ENCODE data around the gene DEPP1. TPM values are rescaled to one million over a fixed set of nuclear protein-coding genes. Genes with fewer than 3 reads are reported as not detected.

DEPP1 gene
- total RNA-seq, 1 donor from 2014 or later: 62.7 TPM

DNA sequence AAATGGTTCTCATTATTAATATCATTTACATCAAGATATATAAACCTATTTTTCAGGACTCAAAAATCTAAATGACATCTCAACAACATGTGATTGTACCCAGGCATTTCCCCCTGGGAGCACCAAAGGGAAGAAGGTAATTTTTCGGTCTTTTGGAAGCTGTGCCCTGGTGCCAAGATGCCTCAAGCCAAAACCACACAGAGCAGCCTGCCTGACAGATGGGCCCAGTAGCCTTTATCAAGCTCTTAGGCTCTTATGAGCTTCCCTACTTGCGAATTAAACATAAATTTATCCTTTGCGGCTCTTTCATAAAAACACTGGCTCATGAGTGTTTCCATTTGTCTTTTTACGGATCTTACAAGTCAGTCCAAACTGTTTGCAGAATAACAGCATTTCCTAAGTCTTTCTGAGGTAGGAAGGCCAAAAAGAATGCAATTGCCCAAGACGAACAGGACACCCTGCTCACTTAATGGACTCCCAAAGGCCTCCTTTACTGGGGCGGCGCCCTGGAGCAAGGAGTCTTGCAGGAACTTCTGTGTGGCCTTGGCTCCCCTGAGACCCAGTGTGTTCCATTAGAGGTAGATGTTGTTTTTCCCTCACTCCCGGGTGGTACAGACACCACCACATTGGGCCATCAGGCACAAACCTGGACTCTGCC lies 23.1 kb downstream of the DEPP1 start:
- DNase-seq (ENCODE audit: low spot score): peak; percentile 37

DNA sequence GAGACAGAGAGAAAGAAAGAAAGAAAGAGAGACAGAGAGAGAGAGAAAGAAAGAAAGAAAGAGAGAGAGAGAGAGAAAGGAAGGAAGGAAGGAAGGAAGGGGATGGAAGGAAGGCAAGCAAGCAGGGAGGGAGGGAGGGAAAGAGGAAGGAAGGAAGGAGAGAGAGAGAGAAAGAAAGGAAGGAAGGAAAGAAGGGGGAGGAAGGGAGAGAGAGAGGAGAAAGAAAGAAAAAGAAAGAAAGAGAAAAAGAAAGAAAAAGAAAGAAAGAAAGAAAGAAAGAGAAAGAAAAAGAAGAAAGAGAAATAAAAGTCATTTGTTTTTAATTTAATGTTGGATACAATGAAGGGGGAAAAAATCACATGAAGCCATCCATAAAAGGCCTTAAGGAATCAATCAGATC lies 23.6 kb downstream of the DEPP1 start:
- no peak for DNase-seq (ENCODE audit: low spot score)

DNA sequence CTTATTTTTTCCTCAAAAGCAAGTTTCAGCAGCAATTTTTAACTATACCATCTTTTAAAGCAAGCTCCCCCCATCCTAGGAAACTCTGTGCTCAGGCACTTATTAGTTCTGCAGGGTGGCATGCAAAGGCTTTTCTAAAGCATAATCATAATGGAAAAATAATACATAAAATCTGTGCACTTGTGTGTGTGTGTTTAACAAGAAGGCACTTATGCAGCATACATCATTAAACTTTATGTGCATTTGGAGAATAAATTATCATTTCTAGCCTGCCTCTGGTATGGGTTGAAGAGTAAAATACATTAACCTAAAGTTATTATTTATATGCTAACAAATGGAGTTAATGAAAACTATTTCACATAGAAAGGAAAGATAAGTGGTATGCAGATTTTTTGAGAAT lies 24.6 kb downstream of the DEPP1 start:
- no peak for DNase-seq (ENCODE audit: low spot score)

DNA sequence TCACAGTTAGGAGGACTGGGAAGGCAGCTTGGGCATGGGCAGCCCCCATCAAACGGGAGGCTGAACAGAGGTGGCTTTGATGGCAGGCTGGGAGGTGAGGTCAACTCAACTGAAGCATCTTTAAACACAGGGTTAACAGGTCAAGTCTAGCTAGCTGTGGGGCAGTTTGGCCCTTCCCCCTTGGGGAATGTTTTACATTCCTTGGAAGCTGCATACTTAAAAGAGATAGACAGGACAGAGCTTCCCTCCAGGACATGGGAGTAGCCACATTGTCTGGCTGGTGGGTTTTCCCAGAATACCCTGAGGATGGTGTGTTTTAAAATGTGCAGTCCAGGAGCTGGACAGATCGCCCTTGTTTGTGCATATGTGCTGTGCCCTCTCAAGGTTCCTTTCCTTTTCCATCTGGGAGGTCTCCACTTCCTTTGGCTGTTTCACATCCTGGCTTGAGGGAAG lies 25.8 kb downstream of the DEPP1 start:
- no peak for DNase-seq (ENCODE audit: low spot score)

DNA sequence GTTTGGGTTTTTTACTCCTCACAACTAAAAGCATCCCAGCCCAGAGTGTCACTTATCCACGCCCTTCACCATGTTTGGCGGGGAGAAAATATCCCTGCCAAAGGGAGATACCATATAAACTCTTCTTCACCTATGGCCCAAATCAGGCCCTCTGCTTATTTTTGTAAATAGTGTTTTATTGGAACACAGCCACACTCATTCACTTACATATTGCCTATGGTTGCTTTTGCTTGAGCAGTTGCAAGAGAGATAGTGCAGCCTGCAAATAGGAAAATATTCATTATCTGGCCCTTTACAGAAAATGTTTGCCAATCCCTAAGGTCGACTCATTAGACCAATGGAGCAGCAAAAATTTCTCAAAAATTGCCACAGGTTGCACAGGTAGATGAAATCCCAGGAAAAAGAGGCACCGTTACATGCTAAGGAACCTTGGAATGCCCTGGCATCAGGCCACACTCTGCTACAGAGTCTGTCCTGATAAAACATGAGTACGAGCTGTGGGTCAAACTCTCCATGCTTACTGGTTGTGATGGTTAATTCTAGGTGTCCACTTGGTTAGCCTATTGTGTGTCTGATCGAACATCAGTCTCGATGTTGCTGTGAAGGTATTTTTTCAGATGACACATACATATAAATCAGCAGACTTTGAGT lies 26.9 kb downstream of the DEPP1 start:
- no peak for DNase-seq (ENCODE audit: low spot score)

DNA sequence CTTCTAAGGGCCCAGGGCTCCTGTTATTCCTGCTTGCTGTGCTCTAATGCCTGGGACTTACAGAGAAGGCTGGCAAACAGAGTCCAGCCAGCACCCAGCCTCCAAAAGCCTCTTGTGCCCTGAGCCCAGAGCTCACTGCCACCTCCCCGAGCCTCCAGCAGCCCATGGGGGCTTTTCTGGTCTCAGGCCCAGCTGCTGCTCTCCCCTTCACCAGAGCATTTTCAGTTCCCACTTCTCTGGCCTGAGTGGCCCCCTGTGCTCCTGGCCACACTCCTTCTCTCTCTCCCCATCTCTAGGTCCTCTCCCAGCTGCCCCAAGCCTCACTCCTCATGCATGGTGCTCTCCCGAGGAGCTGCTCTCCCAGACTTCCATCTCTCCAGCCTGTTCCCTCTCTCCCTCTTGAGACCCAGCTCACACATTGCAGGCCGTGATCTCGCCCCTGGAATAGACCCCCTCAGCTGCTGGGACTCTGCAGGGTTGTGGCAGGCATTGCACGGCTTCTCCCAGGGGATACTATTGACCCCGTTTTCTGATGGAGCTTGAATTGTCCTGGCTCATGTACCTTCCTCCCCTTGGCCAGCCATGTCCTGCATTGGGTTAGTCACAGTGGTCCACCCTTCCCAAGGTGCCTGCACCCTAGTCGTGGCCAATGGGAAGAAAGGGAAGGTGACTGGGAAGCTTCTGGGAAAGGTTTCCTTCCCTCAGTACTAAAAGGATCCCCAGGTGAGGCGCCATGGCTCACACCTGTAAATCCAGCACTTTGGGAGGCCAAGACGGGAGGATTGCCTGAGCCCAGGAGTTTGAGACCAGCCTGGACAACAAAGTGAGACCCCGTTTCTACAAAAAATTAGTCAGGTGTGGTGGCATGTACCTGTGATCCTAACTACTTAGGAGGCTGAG lies 28.0 kb downstream of the DEPP1 start:
- DNase-seq (ENCODE audit: low spot score): peak; percentile 36

DNA sequence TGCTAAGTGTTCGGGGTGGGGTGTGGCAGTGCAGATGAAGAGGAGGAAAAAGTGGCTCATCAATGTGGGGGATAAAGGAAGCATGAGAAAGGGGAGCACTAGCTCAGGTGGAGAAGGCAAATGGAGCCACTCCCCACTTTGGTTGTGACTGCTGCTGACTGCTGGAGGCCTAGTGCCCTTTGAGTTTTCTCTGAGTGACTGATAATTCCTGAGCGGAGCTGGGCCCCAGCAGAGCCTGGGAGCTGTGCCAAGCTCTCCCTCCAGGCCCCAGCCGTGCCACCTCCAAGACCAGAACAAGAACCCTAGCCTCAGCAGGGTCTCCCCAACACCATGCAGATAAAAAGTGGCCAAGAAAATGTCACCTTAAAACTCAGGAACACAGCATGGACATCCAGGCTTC lies 28.7 kb downstream of the DEPP1 start:
- no peak for DNase-seq (ENCODE audit: low spot score)

DNA sequence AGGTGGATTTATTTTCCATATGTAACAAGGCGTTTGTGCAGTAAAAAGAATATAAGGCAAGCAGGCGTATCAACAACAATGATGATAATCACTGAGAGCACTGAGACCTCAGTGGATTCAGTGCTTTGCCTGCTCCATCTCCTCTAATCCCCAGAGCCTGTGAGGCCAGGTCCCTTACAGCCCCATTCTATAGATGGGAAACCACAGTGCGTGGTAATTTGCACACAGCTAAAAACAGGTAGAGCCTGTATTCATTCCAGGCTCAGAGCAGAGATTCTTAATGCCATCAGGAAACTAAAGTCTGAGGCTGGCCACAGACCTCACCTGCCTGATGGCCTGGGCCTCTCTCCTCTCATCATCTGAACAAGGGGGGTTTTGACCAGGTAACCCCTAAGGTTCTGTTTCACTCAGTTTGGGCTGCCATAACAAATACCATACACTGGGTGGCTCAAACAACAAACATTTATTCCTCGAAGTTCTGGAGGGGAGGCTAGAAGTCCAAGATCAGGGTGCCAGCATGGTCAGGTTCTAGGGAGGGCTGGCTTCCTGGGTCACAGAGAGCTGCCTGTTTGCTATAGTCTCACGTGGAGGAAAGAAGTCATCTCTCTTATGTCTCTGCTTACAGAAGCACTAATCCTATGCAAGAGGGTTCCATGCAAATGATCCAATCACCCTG lies 29.3 kb downstream of the DEPP1 start:
- no peak for DNase-seq (ENCODE audit: low spot score)

DNA sequence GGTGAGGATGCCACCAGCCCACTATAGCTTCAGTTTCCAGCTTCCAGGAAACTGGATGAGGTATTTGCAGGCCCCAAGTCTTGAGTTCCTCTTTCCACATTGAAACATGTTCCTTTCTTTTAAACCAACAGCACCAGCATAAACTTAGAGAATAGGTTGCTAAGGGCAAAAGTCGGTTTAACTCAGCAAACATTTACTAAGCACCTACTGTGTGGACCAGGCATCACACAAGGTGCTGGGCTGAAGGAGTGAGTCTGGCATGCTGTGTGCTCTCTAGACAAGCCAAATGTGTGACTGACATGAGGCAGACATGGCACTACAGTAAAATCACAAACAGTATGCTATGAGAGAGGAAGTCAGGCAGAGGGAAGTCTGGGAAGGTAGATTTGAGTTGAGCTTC lies 30.0 kb downstream of the DEPP1 start:
- no peak for DNase-seq (ENCODE audit: low spot score)

DNA sequence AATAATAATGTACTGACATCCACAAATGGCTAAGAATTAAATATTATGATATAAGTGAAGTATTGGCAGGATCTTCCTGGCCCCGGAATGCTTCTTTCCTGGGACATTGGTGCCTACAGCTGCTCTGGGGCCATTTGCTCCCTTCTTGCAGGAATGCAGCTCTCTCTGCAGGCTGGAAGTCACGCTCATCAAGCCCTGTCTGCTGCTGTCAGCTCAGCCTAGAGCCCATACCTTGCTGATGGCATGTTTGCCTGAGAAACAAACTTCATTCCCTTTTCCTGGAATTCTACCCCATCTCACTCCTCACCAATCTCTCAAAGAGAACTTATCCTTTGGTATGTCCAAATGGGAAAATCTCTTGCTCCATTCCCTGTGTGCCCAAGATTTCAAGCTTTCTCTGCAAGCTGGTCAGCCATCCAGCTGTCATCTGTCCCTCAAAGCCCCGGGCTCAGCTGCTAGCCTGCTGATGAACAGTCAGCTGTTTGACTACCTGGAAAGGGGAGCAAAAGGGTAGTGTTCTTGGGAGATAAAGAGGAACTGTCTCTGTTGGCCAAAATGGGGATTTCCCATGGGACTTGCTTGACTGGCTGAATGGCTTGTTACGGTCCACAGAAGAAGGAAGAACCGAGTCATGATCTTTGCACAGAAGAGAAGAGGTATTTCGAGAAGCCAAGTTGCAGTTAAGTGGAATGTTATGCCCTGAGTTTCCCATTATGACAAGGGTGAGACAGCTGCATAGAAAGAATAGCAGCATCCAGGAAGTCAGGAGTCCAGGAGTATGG lies 31.0 kb downstream of the DEPP1 start:
- DNase-seq (ENCODE audit: low spot score): peak; percentile 34

DNA sequence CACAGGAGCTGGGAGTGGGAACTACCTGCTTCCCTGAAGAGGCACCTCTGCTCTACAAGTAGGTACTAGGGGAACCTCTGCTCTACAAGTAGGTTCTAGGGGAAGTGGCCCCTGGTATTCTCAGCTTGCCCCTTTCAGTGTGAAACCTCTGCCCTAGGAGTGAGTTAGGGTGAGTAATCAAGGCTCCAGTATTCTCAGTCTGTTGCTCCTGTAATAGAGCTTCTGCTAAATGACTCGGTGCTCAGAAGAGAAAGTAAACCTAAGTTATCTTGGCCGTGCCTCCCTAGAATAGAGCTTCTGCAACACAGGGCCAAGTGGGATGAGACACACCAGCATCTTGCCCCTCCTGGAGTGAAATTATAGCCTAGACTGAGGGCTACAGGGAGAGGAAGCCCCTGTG lies 32.4 kb downstream of the DEPP1 start:
- no peak for DNase-seq (ENCODE audit: low spot score)

DNA sequence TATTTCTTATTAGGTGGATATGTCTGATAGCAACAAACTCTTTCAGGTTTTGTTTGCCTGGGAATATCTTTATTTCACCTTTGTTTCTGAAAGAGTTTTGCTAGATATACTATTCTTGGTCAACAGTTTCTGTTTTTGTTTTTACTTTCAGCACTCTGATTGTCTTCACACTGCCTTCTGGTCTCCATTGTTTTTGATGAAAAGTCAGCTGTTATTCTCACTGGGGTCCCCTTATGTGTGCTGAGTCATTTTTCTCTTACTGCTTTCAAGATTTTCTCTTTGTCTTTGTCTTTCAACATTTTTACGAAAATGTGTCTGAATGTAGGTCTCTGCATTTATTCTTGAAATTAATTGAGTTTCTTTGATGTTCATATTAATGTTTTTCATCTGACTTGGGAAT lies 34.3 kb downstream of the DEPP1 start:
- no peak for DNase-seq (ENCODE audit: low spot score)

DNA sequence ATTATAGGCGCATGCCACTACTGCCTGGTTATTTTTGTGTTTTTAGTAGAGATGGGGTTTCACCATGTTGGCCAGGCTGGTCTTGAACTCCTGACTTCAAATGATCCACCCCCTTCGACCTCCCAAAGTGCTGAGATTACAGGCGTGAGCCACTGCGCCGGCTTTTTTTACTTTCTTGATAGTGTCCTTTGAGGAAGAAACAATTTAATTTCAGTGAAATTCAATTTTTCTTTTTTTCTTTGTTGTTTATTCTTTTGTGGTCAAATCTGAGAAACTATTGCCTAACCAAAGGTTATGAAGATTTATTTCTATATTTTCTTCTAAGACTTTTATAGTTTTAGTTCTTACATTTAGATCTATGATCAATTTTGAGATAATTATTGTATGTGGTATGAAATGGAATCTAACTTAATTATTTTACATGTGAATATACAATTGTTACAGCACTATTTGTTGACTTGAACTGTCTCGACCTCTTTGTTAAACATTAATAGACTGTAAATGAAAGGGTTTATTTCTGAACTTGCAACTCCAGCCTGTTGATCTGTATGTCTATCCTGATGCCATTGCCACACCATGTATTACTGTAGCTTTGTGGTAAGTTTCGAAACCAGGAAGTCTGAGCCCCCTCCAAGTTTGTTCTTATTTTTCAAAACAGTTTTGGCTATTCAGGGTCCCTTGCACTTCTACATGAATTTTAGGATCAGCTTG lies 38.8 kb downstream of the DEPP1 start:
- no peak for DNase-seq (ENCODE audit: low spot score)

DNA sequence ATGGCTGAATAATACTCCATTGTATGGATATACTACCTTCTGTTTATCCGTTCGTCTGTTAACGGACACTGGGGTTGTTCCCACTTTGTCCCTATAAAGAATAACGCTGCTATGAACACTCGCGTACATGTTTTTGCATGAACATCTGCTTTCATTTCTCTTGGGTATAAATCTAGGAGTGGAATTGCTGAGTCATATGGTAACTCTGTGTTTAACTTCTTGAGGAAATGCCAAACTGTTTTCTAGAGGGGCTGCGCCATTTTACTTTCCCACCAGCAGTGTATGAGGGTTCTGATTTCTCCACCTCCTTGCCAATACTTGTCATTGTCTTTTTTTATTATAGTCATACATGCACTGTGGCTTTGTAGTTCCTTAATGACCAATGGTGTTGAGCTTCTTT lies 39.7 kb downstream of the DEPP1 start:
- no peak for DNase-seq (ENCODE audit: low spot score)

DNA sequence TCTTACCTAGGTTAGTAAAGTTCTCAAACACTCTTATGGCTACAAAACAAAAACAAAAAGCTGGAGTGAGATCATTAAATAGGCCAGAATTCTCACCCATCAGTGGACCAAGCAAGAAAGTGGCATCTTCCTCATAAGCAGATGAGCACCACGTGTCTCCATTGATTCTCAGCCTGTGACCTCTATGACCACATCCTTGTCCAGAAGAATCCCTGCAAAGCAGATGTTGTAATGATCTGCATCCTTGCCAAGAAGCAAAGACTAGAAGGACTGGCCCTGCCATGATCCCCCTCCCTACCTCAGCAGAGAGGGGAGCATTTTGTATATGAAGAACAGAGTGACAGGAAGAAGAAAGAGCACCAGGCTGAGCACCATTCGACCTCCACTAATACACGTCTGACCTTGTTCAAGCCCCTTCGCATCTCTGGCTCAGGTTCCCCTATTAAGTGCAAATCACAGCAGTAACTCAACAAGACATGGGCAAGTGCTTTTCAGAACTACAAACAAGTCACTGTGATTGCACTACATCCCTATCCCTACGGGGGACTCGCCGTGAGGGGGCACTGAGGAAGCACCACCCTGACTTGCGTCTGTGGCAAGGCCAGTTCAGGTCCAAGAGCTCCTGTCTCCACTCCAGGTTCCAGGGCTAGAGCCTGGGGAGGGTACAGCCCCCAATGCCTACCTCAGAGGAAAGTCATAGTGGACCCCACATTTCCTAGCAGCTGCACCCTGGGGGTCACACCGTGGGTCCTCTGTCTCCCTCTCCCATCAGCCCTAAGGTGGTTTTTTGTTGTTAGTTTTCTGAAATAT lies 41.2 kb downstream of the DEPP1 start:
- peak; percentile 38 for DNase-seq (ENCODE audit: low spot score)

DNA sequence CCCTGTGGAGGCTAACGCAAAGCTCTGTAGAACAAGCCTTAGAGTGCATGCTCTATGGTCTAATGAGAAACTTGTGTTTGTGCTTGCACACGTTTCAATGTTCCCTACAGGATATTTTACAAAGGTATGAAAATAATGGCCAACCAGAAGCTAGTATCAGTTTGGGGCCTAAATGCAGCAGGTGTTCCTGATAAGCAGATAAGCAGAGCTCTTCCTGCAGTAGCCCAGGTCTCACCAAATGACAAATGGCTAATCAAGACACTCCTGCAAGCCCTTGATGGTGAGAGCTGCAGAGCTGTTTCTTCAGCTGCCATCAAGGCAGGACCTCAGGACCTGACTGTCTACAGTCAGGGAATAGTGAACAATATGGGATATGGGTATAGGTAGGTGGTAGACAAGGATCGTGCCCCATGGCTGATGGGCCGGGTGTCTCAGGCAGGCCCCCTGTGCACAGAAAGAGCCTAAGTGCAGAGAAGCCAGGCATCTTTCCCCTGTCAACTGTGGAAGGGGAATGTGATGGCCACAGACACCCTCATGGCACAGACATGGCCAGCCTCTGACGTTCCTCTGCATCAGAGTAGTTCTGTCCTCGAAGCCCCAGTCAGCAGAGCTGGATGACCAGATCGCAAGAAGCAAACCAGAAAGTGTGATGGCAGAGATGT lies 42.2 kb downstream of the DEPP1 start:
- DNase-seq (ENCODE audit: low spot score): no peak

DNA sequence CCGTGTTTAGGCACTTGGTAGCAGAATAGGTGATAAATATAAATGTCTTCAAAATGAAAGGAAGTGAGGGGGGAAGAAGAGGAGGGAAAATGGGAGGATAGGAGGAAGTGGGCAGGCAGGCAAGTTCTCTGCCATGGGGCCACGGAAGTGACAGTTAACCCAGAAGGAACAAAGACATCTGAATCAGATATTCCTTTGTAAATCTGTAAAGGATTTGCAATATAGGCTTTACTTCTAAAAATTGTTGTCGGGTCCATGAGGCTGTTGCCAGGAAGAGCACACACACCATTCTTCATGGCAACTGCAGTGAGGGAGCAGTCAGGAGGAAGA lies 42.7 kb downstream of the DEPP1 start:
- DNase-seq (ENCODE audit: low spot score): no peak

DNA sequence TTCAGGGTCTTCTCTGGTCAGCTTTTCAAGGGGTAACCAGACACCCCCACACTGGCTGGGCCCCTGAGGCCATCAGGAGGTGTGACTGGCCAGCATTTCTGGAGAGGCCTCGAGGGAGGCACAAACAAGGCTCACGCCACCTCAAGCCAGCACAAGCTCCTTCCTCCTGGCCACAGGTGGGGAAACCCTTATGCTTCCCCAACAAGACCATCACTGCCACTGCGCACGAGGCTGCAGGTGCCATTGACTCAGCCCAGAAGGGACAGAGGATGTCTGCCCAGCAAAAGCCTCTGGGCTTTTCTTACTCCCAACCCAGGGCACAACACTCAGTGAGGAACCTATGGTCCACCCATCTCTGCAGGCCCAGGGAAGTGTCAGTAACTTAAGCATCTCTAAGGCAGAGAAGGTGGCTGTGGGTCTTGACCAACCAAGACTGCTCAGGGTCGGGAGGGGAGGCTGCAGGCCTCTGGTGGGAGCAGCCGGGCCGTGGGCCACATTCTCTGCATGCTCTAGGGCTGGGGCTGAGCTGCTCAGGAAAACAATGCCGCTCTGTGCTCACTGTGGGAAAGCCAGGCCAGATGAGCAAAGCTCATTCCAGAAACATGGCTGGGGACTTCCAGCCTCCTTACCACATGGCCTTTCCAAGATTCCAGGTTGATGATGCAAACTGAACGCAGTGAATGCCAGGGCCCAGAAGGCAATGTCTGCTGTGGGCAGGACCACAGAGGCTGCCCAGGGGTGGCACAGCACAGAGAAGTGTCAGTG lies 43.2 kb downstream of the DEPP1 start:
- peak; percentile 37 for DNase-seq (ENCODE audit: low spot score)

Measured in ureter (tissue), 1 donor.